Neuronal stem cell (in vitro differentiated cells): ENCODE measurements around the gene MACROD2.

Experiments
- DNase-seq: peaks from one replicate; pipeline ENCODE4 v3.0.0-alpha.2; 2013; ENCODE audit warnings: low spot score
- H2AFZ ChIP-seq: one replicate; pipeline ENCODE4 v1.6.1; 2013; ENCODE audit warnings: mild to moderate bottlenecking, low read length, inconsistent platforms
- H2AK5ac ChIP-seq: 2 replicates; pipeline ENCODE4 v1.6.1; 2013; ENCODE audit warnings: low read depth, mild to moderate bottlenecking, inconsistent platforms, low read length, moderate library complexity, mixed read lengths
- H2BK120ac ChIP-seq: 2 replicates; pipeline ENCODE4 v1.6.1; 2013; ENCODE audit warnings: low read depth, mild to moderate bottlenecking, inconsistent platforms, low read length, moderate library complexity, mixed read lengths
- H2BK12ac ChIP-seq: one replicate; pipeline ENCODE4 v1.6.1; 2013; ENCODE audit warnings: low read length, inconsistent platforms
- H2BK15ac ChIP-seq: 2 replicates; pipeline ENCODE4 v1.6.1; 2013; ENCODE audit warnings: mild to moderate bottlenecking, low read length, inconsistent platforms, mixed read lengths
- H2BK5ac ChIP-seq: one replicate; pipeline ENCODE4 v1.6.1; 2013; ENCODE audit warnings: inconsistent platforms, mild to moderate bottlenecking, low read length, moderate library complexity
- H3K14ac ChIP-seq: one replicate; pipeline ENCODE4 v1.6.1; 2013; ENCODE audit warnings: low read length, inconsistent platforms
- H3K18ac ChIP-seq: 2 replicates; pipeline ENCODE4 v1.6.1; 2013; ENCODE audit warnings: low read length, inconsistent platforms
- H3K23ac ChIP-seq: 2 replicates; pipeline ENCODE4 v1.6.1; 2013; ENCODE audit warnings: low read depth, mild to moderate bottlenecking, mixed read lengths, low read length, inconsistent platforms; ENCODE audit not compliant: poor library complexity
- H3K27ac ChIP-seq: replicated peaks from 3 replicates; pipeline ENCODE4 v1.5.1; 2013; ENCODE audit warnings: low read length, inconsistent platforms
- H3K27me3 ChIP-seq, 3 experiments: 2 replicates each; pipeline ENCODE4 v1.6.1; 2013; ENCODE audit warnings: low read length in 3 of 3, mild to moderate bottlenecking in 2 of 3, inconsistent platforms in 1 of 3, low read depth in 1 of 3, mixed read lengths in 1 of 3, moderate library complexity in 1 of 3; ENCODE audit not compliant: control insufficient read depth in 3 of 3, insufficient read depth in 3 of 3
- H3K36me3 ChIP-seq, 2 donors: replicated peaks in 1 of 2; 2 replicates each; pipeline ENCODE4 v1.6.1; 2013; ENCODE audit warnings: low read length in 2 of 2; ENCODE audit not compliant: control insufficient read depth in 2 of 2, insufficient read depth in 2 of 2
- H3K4ac ChIP-seq: 2 replicates; pipeline ENCODE4 v1.6.1; 2013; ENCODE audit warnings: inconsistent platforms, mild to moderate bottlenecking, low read length, moderate library complexity
- H3K4me1 ChIP-seq, 2 donors: 1 replicate in 1 of 2; 2 replicates in 1 of 2; pipeline ENCODE4 v1.6.1; 2013; ENCODE audit warnings: low read length in 2 of 2, low read depth in 1 of 2; ENCODE audit not compliant: control insufficient read depth in 2 of 2, insufficient read depth in 1 of 2
- H3K4me2 ChIP-seq: one replicate; pipeline ENCODE4 v1.6.1; 2013; ENCODE audit warnings: mild to moderate bottlenecking, low read length, inconsistent platforms; ENCODE audit not compliant: insufficient read depth, poor library complexity, severe bottlenecking
- H3K4me3 ChIP-seq, 2 donors: 2 replicates each; pipeline ENCODE4 v1.5.1; 2013; ENCODE audit warnings: low read length in 2 of 2, mild to moderate bottlenecking in 2 of 2, inconsistent platforms in 1 of 2, moderate library complexity in 1 of 2
- H3K79me1 ChIP-seq: one replicate; pipeline ENCODE4 v1.6.1; 2013; ENCODE audit warnings: low read depth, mild to moderate bottlenecking, inconsistent platforms, low read length, moderate library complexity
- H3K9ac ChIP-seq: one replicate; pipeline ENCODE4 v1.6.1; 2013; ENCODE audit warnings: mild to moderate bottlenecking, low read depth, low read length, inconsistent platforms; ENCODE audit not compliant: poor library complexity
- H3K9me3 ChIP-seq, 2 donors: replicated peaks in 1 of 2; 2 replicates each; pipeline versions ENCODE3 to v1.6.1; 2013; ENCODE audit warnings: low read length in 2 of 2, mild to moderate bottlenecking in 2 of 2, inconsistent platforms in 1 of 2, low read depth in 1 of 2, mixed read lengths in 1 of 2, moderate library complexity in 1 of 2; ENCODE audit not compliant: control insufficient read depth in 2 of 2, insufficient read depth in 1 of 2
- H4K8ac ChIP-seq: one replicate; pipeline ENCODE4 v1.6.1; 2013; ENCODE audit warnings: low read depth, mild to moderate bottlenecking, inconsistent platforms, low read length, moderate library complexity
- H4K91ac ChIP-seq: one replicate; pipeline ENCODE4 v1.6.1; 2013; ENCODE audit warnings: low read length, low read depth, mild to moderate bottlenecking, inconsistent platforms; ENCODE audit not compliant: poor library complexity
- WGBS, 2 donors: extraction: QIAGEN DNeasy Blood & Tissue Kit; methylation state at CpG; one replicate each; pipeline ENCODE4 v1.1.7; 2013; ENCODE audit warnings: missing lambda C conversion rate in 2 of 2, mixed read lengths in 1 of 2; ENCODE audit not compliant: insufficient read length in 2 of 2, insufficient replicate concordance in 1 of 2; ENCODE audit errors: extremely low coverage in 2 of 2; 5-methylcytosine and 5-hydroxymethylcytosine counted together

The MACROD2 gene

GRCh38 chr20:14432597-14432996, 437.3 kb downstream of the MACROD2 start:
- Histone ChIP-seq H4K91ac (no peak overlapping the region), H3K4me3 (no peak overlapping the region), H2BK5ac (no peak overlapping the region), H3K27ac (no peak overlapping the region), H2AFZ (no peak overlapping the region), H3K79me1 (no peaks in the 10 kb centered on the region), H3K23ac (no peak overlapping the region), H4K8ac (no peak overlapping the region), H3K4me1 (no peaks in the 10 kb centered on the region), H2BK120ac (no peak overlapping the region), H3K9me3 (no peaks in the 10 kb centered on the region), H3K27me3 (no peaks in the 10 kb centered on the region), H2AK5ac (no peak overlapping the region), H3K36me3 (no peaks in the 10 kb centered on the region), H3K14ac (no peak overlapping the region), H3K4ac (no peak overlapping the region), H2BK12ac (no peak overlapping the region), H2BK15ac (no peak overlapping the region), H3K4me2 (no peak overlapping the region), H3K9ac (no peak overlapping the region), H3K18ac (no peak overlapping the region)
- DNase-seq = no peak

GRCh38 chr20:14434384-14435136, 439.2 kb downstream of the MACROD2 start:
- no peak for DNase-seq
- no peak overlapping the region for H2BK15ac ChIP-seq
- no CpG with 5 or more reads among the region's 1 CpG for WGBS, 2 donors
- no peaks in the 10 kb centered on the region for H3K27me3 ChIP-seq
- H2BK120ac ChIP-seq = no peak overlapping the region
- no peak overlapping the region for H3K4ac ChIP-seq
- no peak overlapping the region for H3K14ac ChIP-seq
- no peak overlapping the region for H4K8ac ChIP-seq
- H2AK5ac ChIP-seq = no peak overlapping the region
- no peak overlapping the region for H3K4me2 ChIP-seq
- no peak overlapping the region for H3K9ac ChIP-seq
- no peaks in the 10 kb centered on the region for H3K4me1 ChIP-seq
- H2AFZ ChIP-seq = no peak overlapping the region
- H2BK5ac ChIP-seq = no peak overlapping the region
- H3K79me1 ChIP-seq = no peaks in the 10 kb centered on the region
- no peak overlapping the region for H4K91ac ChIP-seq
- H3K36me3 ChIP-seq = no peaks in the 10 kb centered on the region
- no peaks in the 10 kb centered on the region for H3K9me3 ChIP-seq
- H3K27ac ChIP-seq = no peak overlapping the region
- H3K18ac ChIP-seq = no peak overlapping the region
- no peak overlapping the region for H2BK12ac ChIP-seq
- no peak overlapping the region for H3K23ac ChIP-seq
- H3K4me3 ChIP-seq = no peak overlapping the region

- H3K36me3 ChIP-seq = no peaks in the 10 kb centered on the region
- H4K8ac ChIP-seq = no peak overlapping the region
- H2BK12ac ChIP-seq = no peak overlapping the region
- no peak overlapping the region for H2BK15ac ChIP-seq
- no peak overlapping the region for H3K23ac ChIP-seq
- no peak overlapping the region for H2BK5ac ChIP-seq
- H3K79me1 ChIP-seq = no peaks in the 10 kb centered on the region
- H2AK5ac ChIP-seq = no peak overlapping the region
- WGBS, 2 donors = no CpG with 5 or more reads among the region's 4 CpGs
- H3K9ac ChIP-seq = no peak overlapping the region
- no peak overlapping the region for H3K18ac ChIP-seq
- no peak overlapping the region for H3K4me3 ChIP-seq
- no peak overlapping the region for H3K27ac ChIP-seq
- no peaks in the 10 kb centered on the region for H3K9me3 ChIP-seq
- no peaks in the 10 kb centered on the region for H3K27me3 ChIP-seq
- no peaks in the 10 kb centered on the region for H3K4me1 ChIP-seq
- no peak for DNase-seq
- no peak overlapping the region for H2AFZ ChIP-seq
- H2BK120ac ChIP-seq = no peak overlapping the region
- no peak overlapping the region for H3K14ac ChIP-seq
- no peak overlapping the region for H4K91ac ChIP-seq
- no peak overlapping the region for H3K4ac ChIP-seq
- H3K4me2 ChIP-seq = no peak overlapping the region
Observed at GRCh38 chr20:14441201-14441600, 445.9 kb downstream of the MACROD2 start.

GRCh38 chr20:14444106-14444505, 448.8 kb downstream of the MACROD2 start:
- no CpG with 5 or more reads among the region's 3 CpGs for WGBS, 2 donors
- H3K18ac ChIP-seq = no peak overlapping the region

More at GRCh38 chr20:14444106-14444505, 448.8 kb downstream of the MACROD2 start:
- Histone ChIP-seq H3K9me3 (no peaks in the 10 kb centered on the region), H3K79me1 (no peaks in the 10 kb centered on the region), H2BK12ac (no peak overlapping the region), H3K14ac (no peak overlapping the region), H2BK120ac (no peak overlapping the region), H3K4me3 (no peak overlapping the region), H4K8ac (no peak overlapping the region), H3K4me2 (no peak overlapping the region), H3K36me3 (no peaks in the 10 kb centered on the region), H3K4ac (no peak overlapping the region), H2AK5ac (no peak overlapping the region), H3K27ac (no peak overlapping the region), H2BK15ac (no peak overlapping the region), H4K91ac (no peak overlapping the region), H2AFZ (no peak overlapping the region), H3K27me3 (no peaks in the 10 kb centered on the region), H3K4me1 (no peaks in the 10 kb centered on the region), H3K9ac (no peak overlapping the region), H3K23ac (no peak overlapping the region), H2BK5ac (no peak overlapping the region)
- no peak for DNase-seq
